ENCODE data around the gene SLC2A4RG. TPM values are rescaled to one million over a fixed set of nuclear protein-coding genes. Genes with fewer than 3 reads are reported as not detected.
A peak's percentile ranks its signal among the peaks of the same experiment; 100 is the strongest.

The SLC2A4RG gene
- total RNA-seq, 4 donors from 2014 or later = 79.9 to 127 (median 96.2) TPM

DNA sequence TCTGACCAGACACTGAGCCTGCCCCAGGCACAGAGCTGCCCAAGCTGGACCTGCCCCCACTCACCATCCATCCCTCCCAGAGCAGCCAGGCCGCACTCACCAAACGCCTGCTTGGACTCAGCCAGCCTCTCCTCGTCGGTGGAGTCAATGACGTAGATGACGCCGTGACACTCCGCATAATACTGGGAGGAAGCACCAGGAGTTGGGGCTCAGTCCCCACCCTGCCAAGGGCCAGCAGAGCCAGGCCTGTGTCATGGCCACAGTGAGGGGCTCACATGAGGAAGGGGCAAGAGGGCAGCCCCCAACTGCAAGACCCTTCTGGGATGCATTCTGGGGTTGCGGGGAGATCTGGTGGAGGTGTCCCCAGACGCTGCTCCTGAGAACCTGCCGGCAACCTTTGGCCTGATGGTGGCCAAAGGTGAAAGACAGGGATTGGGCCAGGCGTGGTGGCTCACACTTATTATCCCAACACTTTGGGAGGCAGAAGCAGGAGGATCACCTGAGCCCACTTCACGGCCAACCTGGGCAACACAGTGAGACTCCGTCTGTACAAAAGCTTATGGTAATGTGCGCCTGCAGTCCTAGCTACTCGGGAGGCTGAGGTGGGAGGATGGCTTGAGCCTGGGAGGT, 37.4 kb upstream of the SLC2A4RG start:
- DNase-seq (ENCODE audit: low spot score in 2 of 2) = peak in 1 of 2 donors; percentile 71
- 86 to 91% methylated on average over 15 to 16 of the region's 16 CpGs for WGBS, 2 donors
- no peak overlapping the region for H3K4me3 ChIP-seq (ENCODE audit: low read depth, poor library complexity, severe bottlenecking)
- intact Hi-C loops (cut with DNase I; ENCODE audit: low total_unique reads) = no loop called here
- TF ChIP-seq, protein P1, sequence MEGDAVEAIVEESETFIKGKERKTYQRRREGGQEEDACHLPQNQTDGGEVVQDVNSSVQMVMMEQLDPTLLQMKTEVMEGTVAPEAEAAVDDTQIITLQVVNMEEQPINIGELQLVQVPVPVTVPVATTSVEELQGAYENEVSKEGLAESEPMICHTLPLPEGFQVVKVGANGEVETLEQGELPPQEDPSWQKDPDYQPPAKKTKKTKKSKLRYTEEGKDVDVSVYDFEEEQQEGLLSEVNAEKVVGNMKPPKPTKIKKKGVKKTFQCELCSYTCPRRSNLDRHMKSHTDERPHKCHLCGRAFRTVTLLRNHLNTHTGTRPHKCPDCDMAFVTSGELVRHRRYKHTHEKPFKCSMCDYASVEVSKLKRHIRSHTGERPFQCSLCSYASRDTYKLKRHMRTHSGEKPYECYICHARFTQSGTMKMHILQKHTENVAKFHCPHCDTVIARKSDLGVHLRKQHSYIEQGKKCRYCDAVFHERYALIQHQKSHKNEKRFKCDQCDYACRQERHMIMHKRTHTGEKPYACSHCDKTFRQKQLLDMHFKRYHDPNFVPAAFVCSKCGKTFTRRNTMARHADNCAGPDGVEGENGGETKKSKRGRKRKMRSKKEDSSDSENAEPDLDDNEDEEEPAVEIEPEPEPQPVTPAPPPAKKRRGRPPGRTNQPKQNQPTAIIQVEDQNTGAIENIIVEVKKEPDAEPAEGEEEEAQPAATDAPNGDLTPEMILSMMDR (IDR thresholded peaks at IDR 0.05) = no peak
- no peak for TF ChIP-seq POLR2A (IDR thresholded peaks at IDR 0.05)

- intact Hi-C loops (cut with DNase I; ENCODE audit: low total_unique reads) = no loop called here
- TF ChIP-seq POLR2A (IDR thresholded peaks at IDR 0.05) = no peak
- TF ChIP-seq, protein P1 (IDR thresholded peaks at IDR 0.05) = no peak
- no peak overlapping the region for H3K4me3 ChIP-seq (ENCODE audit: low read depth, poor library complexity, severe bottlenecking)
- 73 to 80% methylated on average over 12 to 13 of the region's 13 CpGs for WGBS, 2 donors
- DNase-seq (ENCODE audit: low spot score in 2 of 2) = peak in 1 of 2 donors; percentile 83
Observed at GRCh38 chr20:63702751-63703470, 36.7 kb upstream of the SLC2A4RG start.

DNA sequence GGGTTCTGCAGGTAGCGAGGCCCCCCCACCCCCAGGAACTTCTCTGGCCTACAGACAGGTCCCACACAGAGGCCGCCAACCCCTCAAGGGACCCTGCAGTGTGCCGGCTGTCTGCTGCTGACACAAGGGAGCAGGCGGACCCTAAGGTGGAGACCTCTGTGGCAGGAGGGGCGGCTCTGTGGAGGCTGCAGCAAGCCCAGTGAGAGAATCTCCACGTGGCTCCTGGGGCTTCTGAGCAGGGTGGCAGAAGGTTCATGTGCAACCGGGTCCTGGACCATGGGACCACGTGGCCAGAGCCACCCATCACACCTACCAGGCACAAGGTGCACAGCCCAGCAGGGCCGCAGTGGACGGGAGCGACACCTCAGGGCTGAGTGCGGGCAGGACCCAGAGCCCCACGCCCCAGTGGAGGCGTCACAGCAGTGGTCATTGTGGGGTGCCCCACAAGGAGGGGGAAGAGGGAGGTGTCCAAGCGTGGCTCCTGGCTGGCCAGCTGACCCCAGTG, 36.1 kb upstream of the SLC2A4RG start:
- TF ChIP-seq POLR2A (IDR thresholded peaks at IDR 0.05) = no peak
- TF ChIP-seq, protein P1 (IDR thresholded peaks at IDR 0.05) = no peak
- intact Hi-C loops (cut with DNase I; ENCODE audit: low total_unique reads) = no loop called here
- no peak overlapping the region for H3K4me3 ChIP-seq (ENCODE audit: low read depth, poor library complexity, severe bottlenecking)
- WGBS, 2 donors = 86 to 94% methylated on average over 6 to 12 of the region's 15 CpGs
- DNase-seq (ENCODE audit: low spot score in 2 of 2) = peak in 1 of 2 donors; percentile 85

- TF ChIP-seq POLR2A (IDR thresholded peaks at IDR 0.05) = no peak
- no peak overlapping the region for H3K4me3 ChIP-seq (ENCODE audit: low read depth, poor library complexity, severe bottlenecking)
- intact Hi-C loops (cut with DNase I; ENCODE audit: low total_unique reads) = no loop called here
- WGBS, 2 donors = 89 to 91% methylated on average over 2 to 9 of the region's 11 CpGs
- no peak for DNase-seq (ENCODE audit: low spot score in 2 of 2)
Observed at GRCh38 chr20:63703976-63704748, 35.4 kb upstream of the SLC2A4RG start.

- H3K4me3 ChIP-seq (ENCODE audit: low read depth, poor library complexity, severe bottlenecking) = no peak overlapping the region
- intact Hi-C loops (cut with DNase I; ENCODE audit: low total_unique reads) = no loop called here
- WGBS, 2 donors = 88 to 89% methylated on average over 6 of the region's 6 CpGs
- no peak for DNase-seq (ENCODE audit: low spot score in 2 of 2)
- TF ChIP-seq, protein P1 (IDR thresholded peaks at IDR 0.05) = no peak
- no peak for TF ChIP-seq POLR2A (IDR thresholded peaks at IDR 0.05)
Observed at GRCh38 chr20:63704749-63705117, 34.8 kb upstream of the SLC2A4RG start.

Data from lower leg skin (tissue), 4 donors.